ENCODE measurements around the gene FCHO1. TPM values are rescaled to one million over a fixed set of nuclear protein-coding genes. Genes with fewer than 3 reads are reported as not detected.

Gene FCHO1
- total and polyA plus RNA-seq, 11 donors = 0.29 to 3.3 (median 0.67) TPM

GRCh38 chr19:17748884-17749638, 2.2 kb upstream of the FCHO1 start:
- Histone ChIP-seq H3K36me3 (no peaks in the 10 kb centered on the region), H3K4me1 (peaks cover 0 to 41% (median 5%) of the 10 kb centered on the region in 12 donors), H3K27me3 (no peaks in the 10 kb centered on the region), H3K4me3 (no peak overlapping the region), H3K9me3 (no peaks in the 10 kb centered on the region), H3K27ac (no peak overlapping the region)
- TF ChIP-seq CTCF (IDR thresholded peaks at IDR 0.05) = no peak
- TF ChIP-seq POLR2A (IDR thresholded peaks at IDR 0.05) = no peak
- WGBS, 4 donors = 72 to 81% (median 76%) methylated on average over 5 to 6 of the region's 6 CpGs
- ATAC-seq (no peak), DNase-seq (peak in 1 of 5 donors; percentile 33)
- intact Hi-C loops (cut with DNase I) = no loop called here

- DNase-seq = peak in 1 of 5 donors; percentile 34
- TF ChIP-seq POLR2A (IDR thresholded peaks at IDR 0.05) (no peak), CTCF (IDR thresholded peaks at IDR 0.05) (no peak)
- no peaks in the 10 kb centered on the region for H3K9me3 ChIP-seq
- no peak for ATAC-seq
- H3K27ac ChIP-seq = peak overlapping the region in 1 of 12 donors; percentile 68
- intact Hi-C loops (cut with DNase I) = no loop called here
- H3K36me3 ChIP-seq = no peaks in the 10 kb centered on the region
- H3K4me3 ChIP-seq = peak overlapping the region in 1 of 12 donors; percentile 54
- H3K4me1 ChIP-seq = peaks cover 0 to 49% (median 5%) of the 10 kb centered on the region in 12 donors
- H3K27me3 ChIP-seq = no peaks in the 10 kb centered on the region
- WGBS, 4 donors = 13 to 26% (median 17%) methylated on average over 6 to 8 of the region's 8 CpGs
Measured at GRCh38 chr19:17749912-17750317, 1.4 kb upstream of the FCHO1 start.

GRCh38 chr19:17751912-17752273, 616 bp downstream of the FCHO1 start:
- TF ChIP-seq CTCF (IDR thresholded peaks at IDR 0.05) (no peak), POLR2A (IDR thresholded peaks at IDR 0.05) (no peak)
- no peak for ATAC-seq
- no peak for DNase-seq
- Histone ChIP-seq H3K9me3 (no peaks in the 10 kb centered on the region), H3K27me3 (no peaks in the 10 kb centered on the region), H3K36me3 (no peaks in the 10 kb centered on the region), H3K4me3 (peak overlapping the region in 2 of 12 donors; percentile 37 to 54), H3K27ac (peak overlapping the region in 1 of 12 donors; percentile 68), H3K4me1 (peaks cover 0 to 61% (median 5%) of the 10 kb centered on the region in 12 donors)
- intact Hi-C loops (cut with DNase I) = no loop called here
- WGBS, 4 donors = 73 to 83% (median 80%) methylated on average over 2 of the region's 2 CpGs

- TF ChIP-seq CTCF (IDR thresholded peaks at IDR 0.05) = no peak
- no peak for TF ChIP-seq POLR2A (IDR thresholded peaks at IDR 0.05)
- Histone ChIP-seq H3K27me3 (no peaks in the 10 kb centered on the region), H3K27ac (no peak overlapping the region), H3K4me1 (peaks cover 0 to 53% (median 0%) of the 10 kb centered on the region in 12 donors), H3K9me3 (no peaks in the 10 kb centered on the region), H3K4me3 (no peak overlapping the region), H3K36me3 (no peaks in the 10 kb centered on the region)
- peak in 1 of 5 donors; percentile 40 for DNase-seq
- intact Hi-C loops (cut with DNase I) = no loop called here
- no peak for ATAC-seq
- 84 to 91% (median 88%) methylated on average over 7 of the region's 7 CpGs for WGBS, 4 donors
Measured at GRCh38 chr19:17752865-17753639, 1.8 kb downstream of the FCHO1 start.
